Measurements from ENCODE around the gene HSD17B1. TPM values are rescaled to one million over a fixed set of nuclear protein-coding genes. Genes with fewer than 3 reads are reported as not detected.
"Not testable (repeated sequence)": the region's sequence is repeated elsewhere in the genome, so short reads cannot be mapped to it uniquely, and the experiment has no call there.

The HSD17B1 gene
- total RNA-seq, 1 donor from 2014 or later: 1.6 TPM

- FAIRE-seq: no peak
Measured at GRCh38 chr17:42522798-42523278, 29.9 kb upstream of the HSD17B1 start.

GRCh38 chr17:42525221-42525620, 27.5 kb upstream of the HSD17B1 start:
- no peak for FAIRE-seq
- DNase-seq (ENCODE audit: low spot score in 2 of 2): no peak

More at GRCh38 chr17:42522798-42523278, 29.9 kb upstream of the HSD17B1 start:
- DNase-seq (ENCODE audit: low spot score in 2 of 2): no peak

DNA sequence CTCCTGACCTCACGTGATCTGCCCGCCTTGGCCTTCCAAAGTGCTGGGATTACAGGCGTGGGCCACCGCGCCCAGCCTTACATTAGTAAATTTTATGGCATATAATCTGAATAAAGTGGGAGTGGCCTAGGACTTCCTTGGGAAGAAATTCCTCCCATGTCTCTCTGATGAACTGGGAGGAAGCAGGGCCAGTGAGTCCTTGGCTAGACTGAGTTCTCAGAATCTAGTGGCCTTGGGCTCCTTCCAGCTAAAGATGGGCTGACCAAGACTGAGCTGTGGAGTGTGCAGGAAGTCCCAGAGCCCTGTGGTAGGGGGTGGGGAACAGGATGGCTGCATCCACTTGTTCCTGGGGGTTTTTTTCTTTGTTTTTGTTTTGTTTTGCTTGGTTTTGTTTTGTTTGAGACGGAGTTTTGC, 26.7 kb upstream of the HSD17B1 start:
- no peak for FAIRE-seq
- DNase-seq (ENCODE audit: low spot score in 2 of 2): no peak

DNA sequence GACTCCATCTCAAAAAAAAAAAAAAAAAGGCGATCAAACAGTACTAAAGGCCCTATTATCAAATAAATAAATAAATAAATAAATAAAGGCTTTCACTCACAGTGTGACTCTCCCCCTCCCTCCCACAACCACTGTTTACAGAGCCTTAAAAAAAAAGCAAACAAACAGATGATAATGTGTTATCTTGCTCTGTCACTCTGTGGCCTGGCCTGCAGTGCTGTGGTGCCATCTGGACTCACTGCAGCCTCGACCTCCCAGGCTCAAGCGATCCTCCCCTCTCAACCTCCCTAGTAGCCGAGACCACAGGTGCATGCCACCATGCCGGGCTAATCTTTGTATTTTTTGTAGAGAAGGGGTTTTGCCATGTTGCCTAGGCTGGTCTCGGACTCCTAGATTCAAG, 24.8 kb upstream of the HSD17B1 start:
- no peak for DNase-seq (ENCODE audit: low spot score in 2 of 2)
- FAIRE-seq: no peak

DNA sequence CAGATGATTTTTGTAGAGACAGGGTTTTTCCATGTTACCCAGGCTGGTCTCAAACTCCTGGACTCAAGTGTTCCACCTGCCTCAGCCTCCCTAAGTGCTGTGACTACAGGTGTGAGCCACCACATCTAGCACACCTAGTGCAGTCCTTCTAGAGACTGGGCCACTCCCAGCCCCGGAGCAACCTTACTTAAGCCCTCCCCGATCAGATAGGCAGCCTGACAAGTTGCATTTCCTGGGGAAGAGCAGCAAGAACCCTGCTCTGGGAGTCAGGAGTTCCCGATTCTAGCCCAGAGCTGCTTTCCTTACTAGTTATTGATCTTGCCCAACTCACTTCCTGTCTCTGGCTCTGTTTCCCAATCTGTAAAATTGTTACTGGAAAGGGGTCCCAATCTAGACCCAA, 23.7 kb upstream of the HSD17B1 start:
- no peak for DNase-seq (ENCODE audit: low spot score in 2 of 2)
- no peak for FAIRE-seq

DNA sequence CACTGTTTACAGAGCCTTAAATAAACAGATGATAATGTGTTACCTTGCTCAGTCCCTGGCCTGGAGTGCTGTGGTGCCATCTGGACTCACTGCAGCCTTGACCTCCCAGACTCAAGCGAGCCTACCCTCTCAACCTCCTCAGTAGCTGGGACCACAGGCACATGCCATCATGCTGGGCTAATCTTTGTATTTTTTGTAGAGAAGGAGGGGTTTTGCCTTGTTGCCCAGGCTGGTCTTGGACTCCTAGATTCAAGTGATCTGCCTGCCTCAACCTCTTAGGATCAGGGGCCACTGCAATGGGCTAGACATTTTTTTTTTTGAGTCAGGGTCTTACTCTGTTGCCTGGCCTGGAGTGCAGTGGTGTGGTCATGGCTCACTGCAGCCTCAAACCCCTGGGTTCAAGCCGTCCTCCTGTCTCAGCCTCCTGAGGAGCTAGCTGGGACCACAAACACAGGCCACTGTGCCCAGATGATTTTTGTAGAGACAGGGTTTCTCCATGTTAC, 21.7 kb upstream of the HSD17B1 start:
- no peak for FAIRE-seq
- DNase-seq (ENCODE audit: low spot score in 2 of 2): no peak

- FAIRE-seq (no peak), DNase-seq (ENCODE audit: low spot score in 2 of 2) (peak in 1 of 2 donors; percentile 62)
Measured at GRCh38 chr17:42531455-42532354, 21.0 kb upstream of the HSD17B1 start.

- FAIRE-seq (no peak), DNase-seq (ENCODE audit: low spot score in 2 of 2) (peak in 1 of 2 donors; percentile 49)
Measured at GRCh38 chr17:42535155-42536047, 17.3 kb upstream of the HSD17B1 start.

- FAIRE-seq (no peak), DNase-seq (ENCODE audit: low spot score in 2 of 2) (peak; percentile 99)
Measured at GRCh38 chr17:42536048-42536371, 16.7 kb upstream of the HSD17B1 start, which contains the start of gene NAGLU. Gene NAGLU (plus strand): TSS chr17:42536241. CDS start chr17:42536273, 32 bp downstream.

DNA sequence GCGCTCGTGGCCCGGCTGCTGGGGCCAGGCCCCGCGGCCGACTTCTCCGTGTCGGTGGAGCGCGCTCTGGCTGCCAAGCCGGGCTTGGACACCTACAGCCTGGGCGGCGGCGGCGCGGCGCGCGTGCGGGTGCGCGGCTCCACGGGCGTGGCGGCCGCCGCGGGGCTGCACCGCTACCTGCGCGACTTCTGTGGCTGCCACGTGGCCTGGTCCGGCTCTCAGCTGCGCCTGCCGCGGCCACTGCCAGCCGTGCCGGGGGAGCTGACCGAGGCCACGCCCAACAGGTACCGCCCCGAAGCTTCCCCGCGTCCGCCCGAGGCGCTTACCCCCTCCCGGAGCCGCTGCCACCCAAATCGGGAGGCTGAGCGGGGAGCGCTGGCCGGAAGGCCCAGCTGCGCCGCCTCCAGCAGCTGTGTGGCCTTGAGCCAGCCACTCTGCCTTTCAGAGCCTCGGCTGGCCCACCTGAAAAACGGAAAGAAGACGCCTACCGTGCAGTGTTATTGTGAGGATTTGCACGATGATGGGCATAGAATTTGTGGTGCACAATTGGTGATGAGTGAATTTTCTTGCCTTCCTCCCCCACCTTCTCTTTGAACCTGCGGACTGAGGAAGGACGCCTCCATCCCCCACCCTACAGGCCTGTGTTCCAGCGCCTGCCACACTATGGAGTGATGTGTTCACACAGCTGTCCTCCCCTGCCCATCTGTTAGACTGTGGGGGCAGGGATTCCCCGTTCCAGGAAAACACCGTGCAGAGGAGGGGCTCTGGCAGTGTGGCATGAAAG, 16.2 kb upstream of the HSD17B1 start:
- FAIRE-seq (no peak), DNase-seq (ENCODE audit: low spot score in 2 of 2) (peak; percentile 86 to 89)

DNA sequence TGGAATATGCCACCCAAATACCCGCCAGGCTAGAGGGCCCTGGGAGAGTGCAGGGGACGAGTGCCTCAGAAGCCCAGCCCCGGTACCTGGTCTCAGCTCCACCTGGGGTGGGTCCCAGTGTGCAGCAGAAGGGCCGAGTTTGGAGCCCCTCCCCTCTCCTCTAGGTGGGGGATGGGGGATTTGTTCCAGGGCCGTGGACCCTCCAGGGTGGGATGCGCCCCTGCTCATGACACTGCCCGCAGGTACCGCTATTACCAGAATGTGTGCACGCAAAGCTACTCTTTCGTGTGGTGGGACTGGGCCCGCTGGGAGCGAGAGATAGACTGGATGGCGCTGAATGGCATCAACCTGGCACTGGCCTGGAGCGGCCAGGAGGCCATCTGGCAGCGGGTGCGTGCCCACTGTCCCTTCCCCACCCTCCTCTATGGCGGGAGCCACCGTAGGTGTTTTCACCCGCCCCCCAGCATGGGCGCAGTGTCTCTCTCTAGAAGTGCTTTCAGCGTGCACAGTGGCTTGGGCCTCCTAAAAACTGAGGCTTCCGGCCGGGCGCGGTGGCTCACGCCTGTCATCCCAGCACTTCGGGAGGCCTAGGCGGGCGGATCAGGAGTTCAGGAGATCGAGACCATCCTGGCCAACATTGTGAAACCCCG, 15.4 kb upstream of the HSD17B1 start:
- DNase-seq (ENCODE audit: low spot score in 2 of 2) (no peak), FAIRE-seq (no peak)

DNA sequence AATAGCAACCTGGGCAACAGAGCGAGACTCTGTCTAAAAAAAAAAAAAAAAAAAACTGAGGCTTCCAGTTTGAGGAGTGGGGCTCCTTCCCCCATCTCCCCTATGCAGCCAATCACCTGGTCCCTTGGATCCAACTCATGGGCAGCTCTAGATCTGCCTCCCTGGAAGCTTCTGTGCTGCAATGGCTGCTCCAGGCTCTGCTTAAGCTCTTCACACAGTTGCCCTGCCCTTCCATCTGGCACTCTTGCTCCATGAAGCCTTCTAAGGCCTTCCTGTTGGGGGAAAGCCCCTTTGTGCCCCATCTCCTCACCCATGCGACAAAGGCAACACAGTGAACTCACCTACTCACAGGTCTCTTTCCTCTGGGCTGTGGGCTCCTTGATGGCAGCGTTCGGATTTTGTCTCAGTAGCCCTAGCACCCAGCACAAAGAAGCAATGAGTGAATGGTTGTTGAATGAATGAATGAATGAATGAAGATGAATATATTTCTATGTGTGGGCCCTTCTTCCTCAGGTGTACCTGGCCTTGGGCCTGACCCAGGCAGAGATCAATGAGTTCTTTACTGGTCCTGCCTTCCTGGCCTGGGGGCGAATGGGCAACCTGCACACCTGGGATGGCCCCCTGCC, 14.8 kb upstream of the HSD17B1 start:
- DNase-seq (ENCODE audit: low spot score in 2 of 2): no peak
- FAIRE-seq: no peak

DNA sequence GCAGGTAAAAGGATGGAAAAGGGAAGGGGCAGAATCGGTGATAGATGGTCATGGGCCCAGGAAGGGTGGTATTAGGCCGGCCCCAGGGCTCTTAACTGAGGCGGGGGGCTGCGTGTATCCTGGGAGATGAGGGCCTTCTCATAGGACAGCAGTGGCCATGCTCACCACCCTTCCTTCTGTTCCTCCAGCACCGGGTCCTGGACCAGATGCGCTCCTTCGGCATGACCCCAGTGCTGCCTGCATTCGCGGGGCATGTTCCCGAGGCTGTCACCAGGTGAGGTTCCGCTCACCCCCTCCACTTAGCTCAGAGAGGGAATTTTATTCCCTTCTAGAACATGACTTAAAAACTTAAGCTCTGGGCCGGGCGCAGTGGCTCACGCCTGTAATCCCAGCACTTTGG, 14.2 kb upstream of the HSD17B1 start:
- FAIRE-seq (no peak), DNase-seq (ENCODE audit: low spot score in 2 of 2) (no peak)

GRCh38 chr17:42540558-42540957, 12.2 kb upstream of the HSD17B1 start:
- FAIRE-seq; DNase-seq (ENCODE audit: low spot score in 2 of 2): not testable (repeated sequence)

DNA sequence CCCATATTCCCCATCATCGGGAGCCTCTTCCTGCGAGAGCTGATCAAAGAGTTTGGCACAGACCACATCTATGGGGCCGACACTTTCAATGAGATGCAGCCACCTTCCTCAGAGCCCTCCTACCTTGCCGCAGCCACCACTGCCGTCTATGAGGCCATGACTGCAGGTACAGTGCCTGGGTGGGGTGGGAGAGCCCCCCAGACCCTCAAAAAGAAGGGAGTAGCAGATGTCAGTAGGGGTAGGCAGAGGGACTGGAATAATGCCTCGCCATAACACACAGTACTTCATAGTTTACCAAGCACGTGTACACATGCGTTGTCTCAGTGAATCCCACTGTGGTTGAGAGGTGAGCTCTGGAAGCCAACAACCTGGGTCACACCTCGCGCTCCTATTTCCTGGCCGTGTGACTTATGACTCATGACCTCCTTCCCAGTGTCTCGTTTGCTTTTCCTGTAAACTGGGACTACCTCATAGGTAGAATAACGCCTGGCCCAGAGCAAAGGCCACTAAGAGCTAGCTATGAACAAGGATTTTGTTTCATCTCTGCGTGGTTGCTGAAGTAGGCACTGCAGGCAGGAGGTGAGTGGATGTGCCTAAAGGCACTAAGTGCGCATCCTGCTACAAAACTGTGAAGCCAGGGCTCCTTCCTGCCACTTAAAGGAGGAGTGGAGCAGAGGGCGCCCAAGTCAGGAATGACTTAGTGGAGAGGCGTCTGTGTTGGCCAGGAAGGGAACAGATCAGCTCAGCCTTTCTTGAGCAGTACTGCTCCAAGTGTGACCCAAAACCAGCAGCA, 11.5 kb upstream of the HSD17B1 start:
- FAIRE-seq (no peak), DNase-seq (ENCODE audit: low spot score in 2 of 2) (no peak)

- no peak for FAIRE-seq
- no peak for DNase-seq (ENCODE audit: low spot score in 2 of 2)
Measured at GRCh38 chr17:42543190-42544079, 9.3 kb upstream of the HSD17B1 start.

- FAIRE-seq: no peak
- DNase-seq (ENCODE audit: low spot score in 2 of 2): no peak
Measured at GRCh38 chr17:42544874-42545283, 7.8 kb upstream of the HSD17B1 start.

Data from frontal cortex (tissue), 4 donors.